Breast epithelium (tissue), 4 donors: Measurements from ENCODE around the gene PLA2G4A. TPM values are rescaled to one million over a fixed set of nuclear protein-coding genes. Genes with fewer than 3 reads are reported as not detected.
"Not testable (repeated sequence)": the region's sequence is repeated elsewhere in the genome, so short reads cannot be mapped to it uniquely, and the experiment has no call there.

Experiments used
- DNase-seq, 2 donors: peaks; one replicate each; pipeline ENCODE4 v3.0.0-alpha.2; 2019; ENCODE audit warnings: low spot score in 2 of 2
- H3K27ac ChIP-seq, 2 donors: fragments of 200-600 bp; sonication (generic) in 1 of 2; one replicate each; pipeline ENCODE4 v1.5.1; 2016 to 2019; ENCODE audit warnings: mild to moderate bottlenecking in 1 of 2
- H3K27me3 ChIP-seq, 2 donors: fragments of 200-600 bp; sonication (generic) in 1 of 2; one replicate each; pipeline versions ENCODE4 v1.5.1 to v1.6.0; 2017 to 2019; ENCODE audit warnings: control low read depth in 1 of 2, mild to moderate bottlenecking in 1 of 2
- H3K36me3 ChIP-seq: fragments of 200-600 bp; one replicate; pipeline ENCODE4 v1.5.1; 2019
- H3K4me1 ChIP-seq, 2 donors: fragments of 200-600 bp; sonication (generic); one replicate each; pipeline ENCODE4 v1.5.1; 2016 to 2019; ENCODE audit warnings: control low read depth in 1 of 2
- H3K4me3 ChIP-seq, 3 donors: fragments of 200-600 bp; sonication (generic); 1 replicate in 2 of 3; 2 replicates in 1 of 3; pipeline ENCODE4 v1.5.1; 2016 to 2019; ENCODE audit warnings: mild to moderate bottlenecking in 3 of 3, moderate library complexity in 2 of 3
- H3K9me3 ChIP-seq, 2 donors: fragments of 200-600 bp; sonication (generic) in 1 of 2; one replicate each; pipeline ENCODE4 v1.5.1; 2016 to 2019; ENCODE audit warnings: control low read depth in 1 of 2
- CTCF ChIP-seq, 3 donors: fragments of 450-650 bp; IDR thresholded peaks; one replicate each; pipeline ENCODE4 v1.5.1; 2016 to 2017; ENCODE audit warnings: antibody characterized with exemption in 3 of 3, mild to moderate bottlenecking in 3 of 3, moderate library complexity in 3 of 3
- POLR2A ChIP-seq: fragments of 450-650 bp; IDR thresholded peaks from one replicate; pipeline ENCODE4 v1.6.1; 2016; ENCODE audit warnings: antibody characterized with exemption, mild to moderate bottlenecking, moderate library complexity
- POLR2AphosphoS5 ChIP-seq, 3 donors: sonication (generic); formaldehyde crosslinking; IDR thresholded peaks; one replicate each; pipeline ENCODE4 v1.6.1; 2017; ENCODE audit warnings: antibody characterized with exemption in 3 of 3
- intact Hi-C: fragments of 100-400 bp; cut with DNase I; formaldehyde crosslinking; loops from one replicate; pipeline ENCODE4 v1.15.1; 2023; ENCODE audit warnings: low total_unique reads
- total RNA-seq, 3 donors: library from RNA; depleted of rRNA; stranded (reverse); fragments of >200 nt; gene quantifications; one replicate each; pipeline ENCODE4 v1.1.0, GENCODE V29; 2016

Gene PLA2G4A
- total RNA-seq, 3 donors from 2014 or later, result 5.6 to 13.3 (median 7.4) TPM

GRCh38 chr1:186904361-186904760 is 75.6 kb downstream of the PLA2G4A start:
- intact Hi-C loops, result no loop called here
- Histone ChIP-seq H3K27ac (no peak overlapping the region), H3K4me3 (no peak overlapping the region), H3K36me3 (no peaks in the 10 kb centered on the region), H3K4me1 (no peaks in the 10 kb centered on the region), H3K27me3 (no peaks in the 10 kb centered on the region), H3K9me3 (no peaks in the 10 kb centered on the region)
- no peak for DNase-seq
- TF ChIP-seq POLR2A, result no peak
- TF ChIP-seq CTCF (IDR thresholded peaks at IDR 0.05), result no peak
- TF ChIP-seq POLR2AphosphoS5 (IDR thresholded peaks at IDR 0.05), result no peak

DNA sequence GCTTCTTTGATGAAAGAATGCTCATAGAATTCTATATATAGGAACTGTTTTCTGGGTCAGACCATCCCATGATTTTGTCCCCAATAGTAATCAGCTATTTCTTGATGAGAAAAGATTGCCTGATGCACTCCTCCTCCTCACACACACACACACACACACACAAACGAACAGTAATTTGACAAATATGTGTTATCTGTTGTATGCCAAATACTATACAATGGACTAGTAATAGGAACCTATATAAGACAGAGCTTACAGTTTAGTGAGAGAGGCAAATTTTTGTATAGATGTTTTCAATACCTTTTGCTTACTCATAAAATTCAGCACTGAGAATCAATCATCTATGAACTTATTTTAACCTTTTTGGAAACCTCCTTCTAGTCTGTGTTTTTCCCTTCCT is 76.8 kb downstream of the PLA2G4A start:
- DNase-seq, result no peak
- intact Hi-C loops, result no loop called here
- Histone ChIP-seq H3K4me1 (no peaks in the 10 kb centered on the region), H3K27ac (no peak overlapping the region), H3K4me3 (no peak overlapping the region), H3K27me3 (no peaks in the 10 kb centered on the region), H3K9me3 (no peaks in the 10 kb centered on the region), H3K36me3 (no peaks in the 10 kb centered on the region)
- TF ChIP-seq POLR2A (no peak), CTCF (IDR thresholded peaks at IDR 0.05) (no peak), POLR2AphosphoS5 (IDR thresholded peaks at IDR 0.05) (no peak)

DNA sequence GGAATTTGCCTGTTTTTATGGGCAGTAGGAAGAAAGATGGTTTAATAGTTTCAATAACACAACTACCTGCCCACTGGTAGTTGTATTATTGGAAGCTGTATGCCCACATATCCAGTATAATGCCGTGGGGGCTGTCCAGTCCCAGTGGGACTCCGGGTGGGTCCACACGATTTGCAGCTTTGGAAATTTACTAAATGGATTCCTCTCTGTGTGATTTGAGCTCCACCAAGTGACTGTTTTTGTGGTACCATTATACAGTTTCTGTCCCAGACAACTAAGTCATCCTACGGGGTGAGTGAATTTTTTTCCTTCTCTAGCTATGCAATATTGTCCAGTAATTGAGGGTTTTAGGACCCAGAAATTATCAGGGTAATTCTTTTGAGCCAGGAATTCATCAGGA is 86.8 kb downstream of the PLA2G4A start:
- no peak overlapping the region for H3K4me3 ChIP-seq
- no peaks in the 10 kb centered on the region for H3K36me3 ChIP-seq
- H3K4me1 ChIP-seq, result no peaks in the 10 kb centered on the region
- no peak for DNase-seq
- TF ChIP-seq CTCF (IDR thresholded peaks at IDR 0.05), result no peak
- TF ChIP-seq POLR2A, result no peak
- no peak for TF ChIP-seq POLR2AphosphoS5 (IDR thresholded peaks at IDR 0.05)
- no peak overlapping the region for H3K27ac ChIP-seq
- intact Hi-C loops, result no loop called here
- H3K9me3 ChIP-seq, result no peaks in the 10 kb centered on the region
- H3K27me3 ChIP-seq, result no peaks in the 10 kb centered on the region

DNA sequence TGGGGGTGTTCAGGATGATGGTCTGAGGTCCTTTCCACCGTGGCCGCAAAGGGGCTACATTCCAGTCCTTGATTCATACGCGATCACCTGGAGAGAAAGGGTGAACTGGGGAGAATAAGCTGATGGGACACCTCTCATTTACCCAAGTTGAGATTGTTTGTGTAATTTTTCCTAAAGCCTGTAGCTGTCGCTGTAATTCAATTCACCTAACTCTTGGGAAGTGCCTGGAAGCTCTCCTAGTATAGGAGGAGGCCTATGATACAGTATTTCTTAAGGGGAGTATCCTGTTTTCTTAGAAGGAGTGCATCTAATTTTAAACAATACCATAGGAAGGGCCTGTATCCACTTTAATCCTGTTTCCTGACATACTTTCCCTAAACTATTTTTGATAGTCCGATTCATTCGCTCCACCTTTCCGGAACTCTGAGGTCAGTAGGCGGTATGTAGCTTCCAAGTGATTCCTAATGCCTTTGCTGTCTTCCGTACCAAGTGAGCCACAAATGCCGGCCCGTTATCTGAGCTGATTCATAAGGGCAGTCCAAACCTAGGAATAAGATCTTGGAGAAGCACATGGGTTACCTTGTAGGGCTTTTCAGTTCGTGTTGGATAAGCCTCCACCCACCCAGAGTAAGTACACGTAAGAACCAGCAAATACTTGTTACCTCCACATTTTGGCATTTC is 88.5 kb downstream of the PLA2G4A start:
- H3K4me3 ChIP-seq, H3K4me1 ChIP-seq, DNase-seq, H3K9me3 ChIP-seq, intact Hi-C loops, H3K36me3 ChIP-seq, H3K27me3 ChIP-seq, H3K27ac ChIP-seq: not testable (repeated sequence)

DNA sequence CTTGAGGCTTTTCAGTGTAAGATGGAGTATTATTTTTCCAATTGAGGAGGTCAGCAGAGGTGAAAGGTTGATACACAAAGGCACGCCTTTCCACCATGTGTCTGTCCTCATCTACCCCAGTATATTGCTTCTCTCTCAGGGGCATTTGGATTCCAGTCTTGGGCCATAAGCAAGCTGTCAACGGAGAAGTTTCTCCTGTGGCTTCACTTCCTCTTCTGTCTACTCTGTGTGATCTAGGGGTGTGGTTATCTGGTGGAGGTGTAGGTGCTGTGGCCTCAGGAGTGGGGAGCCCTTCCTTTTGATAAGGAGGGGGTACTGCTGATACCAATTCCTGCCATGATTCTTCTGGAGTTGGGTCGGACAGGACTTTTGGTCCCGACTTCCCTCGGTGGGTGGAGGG is 92.6 kb downstream of the PLA2G4A start:
- H3K4me1 ChIP-seq, H3K27me3 ChIP-seq, H3K36me3 ChIP-seq, H3K4me3 ChIP-seq, H3K9me3 ChIP-seq, DNase-seq, H3K27ac ChIP-seq, intact Hi-C loops: not testable (repeated sequence)

GRCh38 chr1:186922814-186923213 is 94.1 kb downstream of the PLA2G4A start:
- H3K4me3 ChIP-seq, intact Hi-C loops, H3K36me3 ChIP-seq, H3K27ac ChIP-seq, DNase-seq, H3K27me3 ChIP-seq, H3K4me1 ChIP-seq, H3K9me3 ChIP-seq: not testable (repeated sequence)

DNA sequence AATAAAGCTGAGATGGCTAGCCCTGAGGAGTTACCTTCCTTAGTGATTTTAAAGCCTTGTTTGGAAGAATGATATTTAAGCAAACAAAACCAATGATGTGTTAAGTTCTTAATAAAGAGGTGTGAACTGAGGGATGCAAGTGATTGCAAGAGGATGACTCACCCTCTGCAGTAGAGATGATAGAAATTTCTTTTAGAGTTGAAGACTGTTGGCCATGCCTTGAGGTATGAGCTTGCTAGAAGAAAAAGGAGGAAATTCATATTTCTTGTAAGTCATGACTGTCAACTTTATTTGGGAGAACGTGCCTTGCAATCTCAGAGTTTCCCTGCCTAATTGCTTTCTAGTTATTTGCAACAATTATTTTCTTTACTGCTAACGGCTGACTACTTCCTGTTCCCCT is 94.7 kb downstream of the PLA2G4A start:
- no peaks in the 10 kb centered on the region for H3K27me3 ChIP-seq
- intact Hi-C loops, result no loop called here
- H3K4me3 ChIP-seq, result no peak overlapping the region
- no peak for TF ChIP-seq POLR2A
- no peak for TF ChIP-seq POLR2AphosphoS5 (IDR thresholded peaks at IDR 0.05)
- TF ChIP-seq CTCF (IDR thresholded peaks at IDR 0.05), result no peak
- no peaks in the 10 kb centered on the region for H3K36me3 ChIP-seq
- no peaks in the 10 kb centered on the region for H3K9me3 ChIP-seq
- no peaks in the 10 kb centered on the region for H3K4me1 ChIP-seq
- DNase-seq, result no peak
- no peak overlapping the region for H3K27ac ChIP-seq
